Activated T-helper 1 cell treated with anti-CD3 and anti-CD28 coated beads, Interleukin-2, amount 50 U/mL, for 16 hours (primary cell): ENCODE measurements around the gene FCGR3A.
"Not testable (repeated sequence)": the region's sequence is repeated elsewhere in the genome, so short reads cannot be mapped to it uniquely, and the experiment has no call there.

ENCODE experiments used
- DNase-seq, 2 donors: peaks; one replicate each; pipeline ENCODE4 v3.0.0-alpha.2; 2020; ENCODE audit warnings: low read depth in 1 of 2, low spot score in 1 of 2

Gene FCGR3A

GRCh38 chr1:161556990-161557389 is 7.4 kb upstream of the FCGR3A start:
- not testable (repeated sequence) for DNase-seq

DNA sequence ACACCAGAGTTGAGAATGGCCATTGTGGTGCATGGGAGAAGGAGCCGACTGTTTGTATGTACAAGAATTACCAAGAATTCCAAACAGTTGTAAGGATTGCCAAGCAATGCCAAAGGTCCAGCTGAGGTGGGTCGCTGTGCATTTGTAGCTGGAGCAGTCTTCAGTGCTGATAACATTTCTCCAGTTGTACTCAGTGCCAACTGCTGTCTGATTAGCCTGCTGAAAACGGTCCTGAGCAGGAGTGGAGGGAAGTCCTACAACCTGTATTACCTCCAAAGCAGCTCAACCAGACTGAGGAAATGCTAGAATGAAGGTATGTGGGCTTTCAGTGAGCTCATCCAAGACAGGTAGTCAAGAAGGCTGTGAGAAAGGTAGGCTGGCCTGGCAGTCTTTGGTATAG is 6.5 kb upstream of the FCGR3A start:
- not testable (repeated sequence) for DNase-seq

GRCh38 chr1:161554815-161555417 is 5.3 kb upstream of the FCGR3A start:
- DNase-seq = not testable (repeated sequence)

DNA sequence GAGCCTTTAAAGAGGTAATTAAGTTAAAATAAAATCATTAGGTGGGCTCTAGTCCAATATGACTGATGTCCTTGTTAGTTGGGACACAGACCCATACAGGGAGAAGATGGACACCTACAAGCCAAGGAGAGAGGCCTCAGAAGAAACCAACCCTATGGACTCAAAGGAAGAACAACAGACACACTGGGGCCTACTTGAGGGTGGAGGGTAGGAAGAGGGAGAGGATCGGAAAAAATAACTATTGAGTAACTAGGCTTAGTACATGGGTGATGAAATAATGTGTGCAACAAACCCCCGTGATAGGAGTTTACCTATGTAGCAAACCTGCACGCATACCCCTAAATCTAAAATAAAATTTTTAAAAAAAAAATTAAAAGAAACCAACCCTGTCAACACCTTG is 4.7 kb upstream of the FCGR3A start:
- DNase-seq = not testable (repeated sequence)

DNA sequence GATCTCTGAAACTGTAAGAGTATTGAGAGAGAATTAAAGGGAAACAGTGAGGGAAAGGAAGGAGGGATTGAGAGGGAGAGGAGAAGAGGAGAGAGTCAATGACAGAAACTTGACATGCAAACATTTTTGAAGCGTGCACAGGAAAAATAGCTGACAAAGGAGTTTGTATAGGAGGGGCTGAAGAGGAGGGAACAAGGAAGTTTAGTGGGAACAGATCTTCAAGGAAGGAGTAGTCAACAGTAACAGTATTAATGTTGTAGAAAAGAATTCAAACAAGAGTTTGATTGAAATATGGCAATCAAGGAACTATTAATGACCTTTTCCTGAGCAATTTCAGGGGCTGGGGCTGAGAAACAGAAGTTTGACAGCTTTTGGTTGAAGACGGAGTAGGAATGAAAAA is 4.0 kb upstream of the FCGR3A start:
- not testable (repeated sequence) for DNase-seq

DNA sequence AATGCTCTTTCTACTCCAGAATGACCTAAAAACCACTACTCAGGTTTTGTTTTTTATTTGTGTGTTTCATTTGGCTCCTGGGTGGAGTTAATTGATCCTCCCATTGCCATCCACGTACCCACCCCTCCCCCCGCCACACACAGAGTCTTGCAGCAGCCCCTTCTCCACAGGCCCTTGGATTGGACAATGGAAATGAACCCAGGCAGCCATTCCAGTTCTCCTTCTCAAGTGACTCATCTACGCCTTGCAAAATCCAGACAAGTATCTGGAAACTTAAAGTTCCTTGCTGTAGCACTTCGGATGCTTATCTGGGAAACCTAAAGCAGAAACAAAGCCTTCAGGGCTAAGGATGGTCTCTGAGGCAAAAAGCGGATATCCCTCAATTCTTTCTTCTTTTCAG is 1.3 kb upstream of the FCGR3A start:
- DNase-seq = not testable (repeated sequence)

DNA sequence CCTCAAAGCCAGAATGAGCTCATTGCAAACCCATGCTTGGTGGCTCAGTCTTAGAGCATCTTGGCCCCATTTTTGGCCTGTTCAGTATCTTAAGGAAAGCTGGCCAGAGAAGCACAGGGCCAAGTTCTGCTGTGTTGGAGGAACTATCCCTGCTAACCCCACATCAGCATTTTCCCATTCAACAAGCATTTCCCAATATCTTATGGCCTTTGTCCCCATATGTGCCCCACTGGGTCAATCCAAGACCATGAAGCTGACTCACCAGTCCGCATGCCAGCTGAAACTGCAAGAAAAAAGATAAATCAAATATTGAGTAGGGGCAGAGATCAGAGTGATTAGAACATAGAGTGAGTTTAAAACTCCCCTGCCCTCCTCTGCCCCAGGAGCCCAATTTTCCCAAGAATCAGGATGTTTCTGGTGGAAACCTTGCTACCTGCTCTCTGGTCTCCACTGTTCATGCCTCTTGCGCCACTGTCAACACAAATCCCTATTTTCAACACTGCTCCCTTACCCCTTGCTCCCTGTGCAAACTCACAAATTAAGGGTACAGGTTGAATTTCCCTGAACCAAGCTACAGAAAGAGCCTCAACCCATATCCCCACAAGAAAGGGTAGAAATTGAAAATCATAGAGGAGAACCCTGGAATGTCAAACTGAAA is 740 bp downstream of the FCGR3A start:
- not testable (repeated sequence) for DNase-seq

GRCh38 chr1:161547995-161548741 is 1.4 kb downstream of the FCGR3A start:
- DNase-seq = not testable (repeated sequence)

DNA sequence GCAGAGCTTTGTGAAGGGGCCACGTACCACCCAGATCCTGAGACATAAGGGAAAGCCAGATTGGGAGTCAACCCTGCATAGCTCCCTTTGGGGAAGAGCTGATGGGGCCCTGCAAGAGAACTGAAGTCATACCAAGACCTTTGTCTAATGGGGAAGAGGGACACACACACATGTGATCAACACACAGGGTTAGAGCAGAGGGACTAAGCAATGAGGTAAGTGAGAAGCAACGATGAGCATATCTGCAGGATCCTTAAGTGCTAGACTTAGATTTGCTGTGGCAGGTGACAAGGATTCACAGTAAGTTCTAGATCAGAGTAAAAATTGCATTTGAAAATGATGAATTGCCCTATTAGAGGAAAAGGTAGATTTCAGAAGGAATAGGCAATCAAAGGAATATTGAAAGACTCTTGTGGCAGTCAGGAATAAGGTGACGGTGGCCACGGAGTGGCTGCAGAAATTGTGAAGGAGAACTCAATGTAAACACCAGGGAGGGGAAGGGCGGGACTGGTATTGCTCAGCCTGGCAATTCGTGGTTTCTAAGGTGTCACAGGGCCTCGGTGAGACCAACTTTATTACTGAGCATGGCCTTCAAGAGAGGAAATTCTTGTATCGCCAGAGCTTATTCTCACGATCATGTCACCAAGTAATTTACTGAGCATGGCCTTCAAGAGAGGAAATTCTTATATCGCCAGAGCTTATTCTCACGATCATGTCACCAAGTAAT is 4.5 kb downstream of the FCGR3A start:
- DNase-seq = not testable (repeated sequence)

DNA sequence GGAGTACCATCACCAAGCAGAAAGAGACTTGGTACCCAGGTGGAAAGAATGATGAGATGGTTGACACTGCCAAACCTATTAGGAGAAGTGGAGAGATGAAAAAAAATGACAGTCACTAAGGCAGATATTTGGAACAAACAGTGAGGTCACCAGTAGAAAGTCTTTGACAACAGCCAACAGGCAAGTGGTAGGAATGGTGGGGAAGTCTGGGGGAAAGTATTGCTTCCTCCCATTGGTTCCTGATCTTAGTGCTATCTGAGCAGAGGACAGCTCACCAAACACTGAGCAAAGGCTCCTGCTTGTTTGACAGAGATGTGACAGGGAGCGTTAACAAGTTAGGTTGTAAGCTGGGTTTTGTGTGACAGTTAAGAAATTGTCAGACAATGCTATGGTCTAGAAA is 6.5 kb downstream of the FCGR3A start:
- DNase-seq = not testable (repeated sequence)

GRCh38 chr1:161542091-161542559 is 7.5 kb downstream of the FCGR3A start:
- DNase-seq = not testable (repeated sequence)

GRCh38 chr1:161540570-161540960 is 9.1 kb downstream of the FCGR3A start:
- not testable (repeated sequence) for DNase-seq

DNA sequence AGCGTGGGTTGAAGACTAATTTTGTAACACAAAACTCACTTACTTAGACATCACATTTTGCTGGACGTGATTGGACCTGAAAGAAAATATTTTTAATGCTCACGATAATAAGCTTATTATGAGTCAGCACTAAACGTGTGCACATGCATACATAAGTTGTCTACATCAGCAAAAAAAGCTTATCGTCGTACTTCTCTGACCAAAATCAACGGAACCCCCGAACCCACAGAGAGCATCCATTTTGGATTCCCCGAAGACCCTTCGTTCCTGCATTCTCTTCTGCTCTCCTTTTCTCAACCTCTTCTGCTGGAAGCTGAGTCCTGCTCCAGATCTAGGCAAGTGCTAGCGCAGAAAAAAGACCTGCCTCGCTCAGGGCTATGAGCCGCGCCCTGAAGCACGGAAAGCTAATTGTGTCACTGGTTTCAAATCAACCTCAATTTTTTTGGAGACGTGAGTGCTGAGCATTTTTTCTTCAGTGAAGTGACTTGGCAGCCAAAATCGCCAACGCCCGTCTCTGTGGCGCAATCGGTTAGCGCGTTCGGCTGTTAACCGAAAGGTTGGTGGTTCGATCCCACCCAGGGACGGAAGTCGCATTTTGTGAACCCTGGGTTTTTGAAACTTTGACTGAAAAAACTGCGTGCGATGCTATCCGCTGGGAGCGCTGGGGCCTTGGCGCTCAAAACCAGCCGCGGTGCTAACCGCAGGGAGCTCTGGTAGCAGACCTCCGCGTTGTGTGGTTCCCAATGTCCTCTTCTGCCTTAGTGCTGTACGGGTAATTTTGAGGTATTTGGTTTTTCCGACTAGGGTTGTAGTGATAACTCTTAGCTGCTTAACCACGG is 9.7 kb downstream of the FCGR3A start:
- DNase-seq = peak; percentile 74 to 80

DNA sequence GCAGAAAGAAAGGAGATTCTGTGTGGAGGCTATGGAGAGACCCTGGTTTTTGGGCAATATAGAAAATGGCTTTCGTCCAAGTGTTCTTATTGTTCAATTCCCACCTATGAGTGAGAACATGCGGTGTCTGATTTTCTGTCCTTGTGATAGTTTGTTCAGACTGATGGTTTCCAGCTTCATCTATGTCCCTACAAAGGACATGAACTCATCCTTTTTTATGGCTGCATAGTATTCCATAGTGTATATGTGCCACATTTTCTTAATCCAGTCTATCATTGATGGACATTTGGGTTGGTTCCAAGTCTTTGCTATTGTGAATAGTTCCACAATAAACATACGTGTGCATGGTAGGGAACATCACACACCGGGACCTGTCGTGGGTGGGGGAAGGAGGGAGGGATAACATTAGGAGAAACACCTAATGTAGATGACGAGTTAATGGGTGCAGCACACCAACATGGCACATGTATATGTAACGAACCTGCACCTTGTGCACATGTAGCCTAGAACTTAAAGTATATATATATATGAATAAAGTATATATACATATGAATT is 10.6 kb downstream of the FCGR3A start:
- not testable (repeated sequence) for DNase-seq

- DNase-seq = not testable (repeated sequence)
Measured at GRCh38 chr1:161537068-161537669, 12.4 kb downstream of the FCGR3A start.

GRCh38 chr1:161532644-161533567 is 16.7 kb downstream of the FCGR3A start:
- not testable (repeated sequence) for DNase-seq

DNA sequence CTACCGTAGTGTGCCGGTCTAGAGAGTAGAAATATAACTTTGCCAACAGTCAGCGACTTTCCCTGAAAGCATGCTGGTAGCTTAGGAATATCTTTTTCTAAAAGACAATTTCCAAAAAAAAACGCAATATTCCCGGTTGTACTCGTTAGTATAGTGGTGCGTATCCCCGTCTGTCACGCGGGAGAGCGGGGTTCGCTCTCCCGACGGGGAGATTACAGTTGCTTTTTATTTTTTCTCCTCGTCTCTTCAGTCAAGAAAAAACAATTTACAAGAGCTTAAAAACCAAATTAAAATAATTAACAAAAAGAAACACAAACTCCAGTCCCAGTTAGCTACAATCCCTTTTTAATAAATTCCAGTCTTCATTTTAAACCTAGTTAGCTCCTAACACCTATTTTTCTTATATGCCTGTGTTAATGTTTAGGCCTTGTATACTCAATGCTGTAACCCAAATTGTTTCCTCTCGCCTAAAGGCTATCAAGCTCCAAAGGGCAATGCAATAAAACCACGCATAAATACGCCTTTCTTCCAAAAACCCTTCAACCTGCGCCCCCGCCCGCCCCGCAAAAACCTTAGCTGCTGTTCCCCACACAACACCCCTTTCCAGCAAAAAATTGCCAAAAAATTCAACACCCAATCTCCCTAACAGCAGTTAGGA is 17.5 kb downstream of the FCGR3A start:
- no peak for DNase-seq
